B cell (primary cell): Measurements from ENCODE around the gene POLR1C. TPM values are rescaled to one million over a fixed set of nuclear protein-coding genes. Genes with fewer than 3 reads are reported as not detected.

Source experiments
- ATAC-seq: fragments of 200-7000 bp; cut with Tn5 transposase; one replicate; pipeline ENCODE4 v1.10.0; 2021; ENCODE audit warnings: low read depth, mild to moderate bottlenecking, moderate number of reproducible peaks, moderate library complexity
- CTCF ChIA-PET: fragments of 350-600 bp; sonication (Branson Sonifier 250); formaldehyde crosslinking; loops from one replicate; lab custom pipeline; 2021; ENCODE audit warnings: antibody characterized with exemption, inconsistent platforms; lab: Charles Lee
- POLR2A ChIA-PET: fragments of 350-600 bp; sonication (Branson Sonifier 250); formaldehyde crosslinking; loops from one replicate; lab custom pipeline; 2021; ENCODE audit warnings: antibody characterized with exemption; lab: Charles Lee
- DNase-seq: peaks from one replicate; pipeline ENCODE4 v3.0.0; 2013
- H2AFZ ChIP-seq: 2 replicates; pipeline ENCODE4 v1.6.1; 2012; ENCODE audit warnings: mild to moderate bottlenecking, low read depth, low read length; ENCODE audit not compliant: insufficient read depth, poor library complexity, severe bottlenecking
- H3K27ac ChIP-seq, 2 donors: 1 replicate in 1 of 2; 2 replicates in 1 of 2; pipeline ENCODE4 v1.5.1; 2012 to 2013; ENCODE audit warnings: low read length in 2 of 2, mild to moderate bottlenecking in 2 of 2, moderate library complexity in 1 of 2
- H3K27me3 ChIP-seq, 4 experiments: fragments of 200-600 bp in 1 of 4; sonication (generic) in 1 of 4; replicated peaks in 1 of 4; 1 replicate in 2 of 4; 2 replicates in 2 of 4; pipeline versions ENCODE4 v1.6.1 to v1.7.0; 2013 to 2016; ENCODE audit warnings: low read length in 3 of 4, mild to moderate bottlenecking in 2 of 4, mixed read lengths in 1 of 4, moderate library complexity in 1 of 4; ENCODE audit not compliant: insufficient read depth in 4 of 4, control insufficient read depth in 3 of 4; ENCODE audit errors: control extremely low read depth in 1 of 4
- H3K36me3 ChIP-seq, 2 experiments: replicated peaks in 1 of 2; 1 replicate in 1 of 2; 2 replicates in 1 of 2; pipeline versions ENCODE4 v1.6.1 to v1.7.1; 2013; ENCODE audit warnings: low read length in 1 of 2; ENCODE audit not compliant: insufficient read depth in 2 of 2, control insufficient read depth in 1 of 2; ENCODE audit errors: control extremely low read depth in 1 of 2, extremely low read depth in 1 of 2
- H3K4me1 ChIP-seq, 2 donors: fragments of 200-600 bp in 1 of 2; sonication (generic) in 1 of 2; 1 replicate in 1 of 2; 2 replicates in 1 of 2; pipeline versions ENCODE4 v1.5.1 to v1.6.1; 2013 to 2017; ENCODE audit warnings: low read length in 2 of 2; ENCODE audit not compliant: control insufficient read depth in 2 of 2, insufficient read depth in 2 of 2
- H3K4me2 ChIP-seq: replicated peaks from 2 replicates; pipeline ENCODE3; 2012; ENCODE audit warnings: mild to moderate bottlenecking, low read depth, low read length; ENCODE audit not compliant: poor library complexity, severe bottlenecking
- H3K4me3 ChIP-seq, 5 experiments: fragments of 200-600 bp in 1 of 5; sonication (generic) in 1 of 5; 1 replicate in 3 of 5; 2 replicates in 2 of 5; pipeline versions ENCODE4 v1.5.1 to v1.7.0; 2011 to 2016; ENCODE audit warnings: low read length in 4 of 5, mild to moderate bottlenecking in 4 of 5, low read depth in 2 of 5, control low read depth in 1 of 5, moderate library complexity in 1 of 5; ENCODE audit not compliant: insufficient read depth in 1 of 5; ENCODE audit errors: control extremely low read depth in 1 of 5, extremely low read depth in 1 of 5
- H3K79me2 ChIP-seq: fragments of 200-600 bp; sonication (generic); one replicate; pipeline ENCODE4 v1.6.0; 2016; ENCODE audit warnings: low read length; ENCODE audit not compliant: control insufficient read depth, insufficient read depth
- H3K9ac ChIP-seq: fragments of 200-600 bp; sonication (generic); 2 replicates; pipeline ENCODE4 v1.6.1; 2017; ENCODE audit warnings: mild to moderate bottlenecking, low read length, moderate library complexity
- H3K9me3 ChIP-seq, 3 donors: one replicate each; pipeline versions ENCODE4 v1.6.1 to v1.7.1; 2013; ENCODE audit warnings: low read length in 2 of 3; ENCODE audit not compliant: control insufficient read depth in 2 of 3, insufficient read depth in 1 of 3; ENCODE audit errors: control extremely low read depth in 1 of 3
- H4K20me1 ChIP-seq: 2 replicates; pipeline ENCODE4 v1.6.0; 2012; ENCODE audit warnings: mild to moderate bottlenecking, low read length; ENCODE audit not compliant: insufficient read depth, control insufficient read depth, poor library complexity, severe bottlenecking
- H3K27ac Mint-ChIP-seq: one replicate; pipeline ENCODE4 v1.8.0; 2021; ENCODE audit warnings: mixed read lengths
- H3K27me3 Mint-ChIP-seq: one replicate; pipeline ENCODE4 v1.8.0; 2021; ENCODE audit warnings: mixed read lengths
- H3K4me1 Mint-ChIP-seq: one replicate; pipeline ENCODE4 v1.8.0; 2021; ENCODE audit warnings: mixed read lengths
- H3K4me3 Mint-ChIP-seq: one replicate; pipeline ENCODE4 v1.8.0; 2021; ENCODE audit warnings: mixed read lengths
- H3K9me3 Mint-ChIP-seq: one replicate; pipeline ENCODE4 v1.8.0; 2022; ENCODE audit warnings: mixed read lengths; ENCODE audit not compliant: insufficient read depth
- EZH2 ChIP-seq: IDR thresholded peaks from 2 replicates; pipeline ENCODE4 v1.6.1; 2012; ENCODE audit warnings: borderline replicate concordance, low read depth, mild to moderate bottlenecking, moderate library complexity, low read length; ENCODE audit not compliant: insufficient read depth, poor library complexity, severe bottlenecking
- whole genome bisulfite sequencing: methylation state at CpG from one replicate; pipeline ENCODE4 v1.1.5; 2013; ENCODE audit warnings: missing lambda C conversion rate; ENCODE audit not compliant: insufficient coverage; 5-methylcytosine and 5-hydroxymethylcytosine counted together
- intact Hi-C: fragments of 100-400 bp; cut with micrococcal nuclease; formaldehyde crosslinking; loops from one replicate; pipeline ENCODE4 v1.10.0; 2022
- polyA plus RNA-seq: library from polyadenylated mRNA; depleted of rRNA; stranded (reverse); fragments of >200 nt; gene quantifications from 2 replicates; pipeline ENCODE4 v1.2.3, GENCODE V29; 2012
- total RNA-seq, 2 donors: library from RNA; stranded (reverse); fragments of 120-200 nt in 1 of 2; gene quantifications; 1 replicate in 1 of 2; 2 replicates in 1 of 2; pipeline versions ENCODE4 v1.2.3 to v1.2.4, GENCODE V29; 2013 to 2022
- TF ChIP-seq, protein P1 (sequence below): fragments of 200-600 bp; IDR thresholded peaks from one replicate; pipeline ENCODE4 v1.8.0; 2022; ENCODE audit warnings: antibody characterized with exemption, mild to moderate bottlenecking

The POLR1C gene
- total and polyA plus RNA-seq, 2 donors (not counting 1 experiment from before 2014, with no cell fraction given), result 21.4 to 43.3 TPM

DNA sequence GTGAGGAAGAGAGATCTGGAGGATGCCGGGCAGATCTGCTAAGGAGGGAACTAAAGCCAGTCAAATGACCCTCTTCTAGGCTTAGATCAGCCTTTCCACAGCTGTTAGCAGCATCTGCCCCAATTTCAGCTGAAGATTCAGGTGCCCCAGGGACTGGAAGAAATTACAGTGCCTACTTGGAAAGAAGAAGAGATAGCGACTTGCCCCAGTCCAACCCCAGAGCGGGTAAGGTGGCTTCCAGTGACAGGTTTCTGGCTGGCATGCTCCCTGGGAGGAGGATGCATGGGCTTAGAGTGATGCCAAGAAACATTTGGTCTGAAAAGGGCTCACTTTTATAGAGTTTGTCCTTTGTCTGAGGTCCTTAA is 38.9 kb upstream of the POLR1C start:
- Histone ChIP-seq H3K36me3 (no peaks in the 10 kb centered on the region), H3K4me3 (peak overlapping the region; percentile 51 to 81 (median 71)), H3K4me1 (peaks cover 14 to 22% of the 10 kb centered on the region in 2 donors), H3K4me2 (peak overlapping the region; percentile 80), H2AFZ (peak overlapping the region; percentile 87), H3K27ac (peak overlapping the region; percentile 79 to 97), H3K79me2 (peaks cover 73% of the 10 kb centered on the region), H3K9ac (peak overlapping the region; percentile 95), H4K20me1 (peaks cover 12% of the 10 kb centered on the region), H3K27me3 (no peaks in the 10 kb centered on the region), H3K9me3 (no peaks in the 10 kb centered on the region)
- ATAC-seq, result no peak
- no peak for TF ChIP-seq EZH2
- TF ChIP-seq, protein P1, sequence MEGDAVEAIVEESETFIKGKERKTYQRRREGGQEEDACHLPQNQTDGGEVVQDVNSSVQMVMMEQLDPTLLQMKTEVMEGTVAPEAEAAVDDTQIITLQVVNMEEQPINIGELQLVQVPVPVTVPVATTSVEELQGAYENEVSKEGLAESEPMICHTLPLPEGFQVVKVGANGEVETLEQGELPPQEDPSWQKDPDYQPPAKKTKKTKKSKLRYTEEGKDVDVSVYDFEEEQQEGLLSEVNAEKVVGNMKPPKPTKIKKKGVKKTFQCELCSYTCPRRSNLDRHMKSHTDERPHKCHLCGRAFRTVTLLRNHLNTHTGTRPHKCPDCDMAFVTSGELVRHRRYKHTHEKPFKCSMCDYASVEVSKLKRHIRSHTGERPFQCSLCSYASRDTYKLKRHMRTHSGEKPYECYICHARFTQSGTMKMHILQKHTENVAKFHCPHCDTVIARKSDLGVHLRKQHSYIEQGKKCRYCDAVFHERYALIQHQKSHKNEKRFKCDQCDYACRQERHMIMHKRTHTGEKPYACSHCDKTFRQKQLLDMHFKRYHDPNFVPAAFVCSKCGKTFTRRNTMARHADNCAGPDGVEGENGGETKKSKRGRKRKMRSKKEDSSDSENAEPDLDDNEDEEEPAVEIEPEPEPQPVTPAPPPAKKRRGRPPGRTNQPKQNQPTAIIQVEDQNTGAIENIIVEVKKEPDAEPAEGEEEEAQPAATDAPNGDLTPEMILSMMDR, result no peak
- no peaks in the 10 kb centered on the region for H3K9me3 Mint-ChIP-seq
- ChIA-PET CTCF (interaction anchor here (0.5 to 1.6 kb wide), 3 partner anchors 23 to 1969 kb away, joined by 3 to 7 read pairs (median 3); partner anchors contain the start of gene DLK2), POLR2A (interaction anchor here (0.6 to 1.7 kb wide), 6 partner anchors 19 to 254 kb away, joined by 3 to 8 read pairs (median 6); partner anchors contain the start of gene LRRC73)
- intact Hi-C loops, result no loop called here
- H3K4me3 Mint-ChIP-seq, result peak overlapping the region; percentile 96
- peak overlapping the region; percentile 98 for H3K27ac Mint-ChIP-seq
- DNase-seq, result no peak
- no peaks in the 10 kb centered on the region for H3K27me3 Mint-ChIP-seq
- 46% methylated on average over 2 of the region's 3 CpGs for WGBS
- peaks cover 41% of the 10 kb centered on the region for H3K4me1 Mint-ChIP-seq

DNA sequence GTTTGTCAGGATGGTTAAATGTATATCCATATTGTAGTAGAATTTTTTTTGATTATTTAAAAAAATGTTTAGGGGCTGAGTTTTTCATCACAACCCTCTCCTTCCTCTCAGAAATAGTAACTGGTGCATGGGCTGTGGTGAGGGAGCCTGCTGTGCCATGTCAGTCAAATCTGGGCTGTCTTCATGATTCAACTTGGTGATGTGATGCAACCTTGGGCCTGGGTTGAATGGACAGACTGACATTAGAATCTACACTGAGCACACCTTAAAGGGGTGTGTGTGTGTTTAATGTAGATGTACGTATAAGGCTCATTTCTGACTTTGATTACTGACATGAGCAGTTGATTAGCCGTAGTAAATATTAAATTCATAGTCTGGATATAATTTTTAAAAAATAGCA is 35.8 kb upstream of the POLR1C start:
- CTCF ChIA-PET, result interaction anchor here (0.6 kb wide), 1 partner anchor 651 kb away, joined by 3 read pairs; no protein-coding TSS in a partner anchor
- no peak for ATAC-seq

More for the DNA sequence above, 35.8 kb upstream of the POLR1C start:
- H3K4me1 Mint-ChIP-seq, result peaks cover 46% of the 10 kb centered on the region
- no peaks in the 10 kb centered on the region for H3K9me3 Mint-ChIP-seq
- DNase-seq, result no peak
- H3K4me3 Mint-ChIP-seq, result no peak overlapping the region
- H3K27ac ChIP-seq, result no peak overlapping the region
- intact Hi-C loops, result no loop called here
- peaks cover 89% of the 10 kb centered on the region for H3K79me2 ChIP-seq
- H3K9me3 ChIP-seq, result no peaks in the 10 kb centered on the region
- POLR2A ChIA-PET, result interaction anchor here (0.7 to 1.3 kb wide), 3 partner anchors 15 to 497 kb away, joined by 3 to 9 read pairs (median 8); no protein-coding TSS in a partner anchor
- H3K27me3 Mint-ChIP-seq, result no peaks in the 10 kb centered on the region
- no peak overlapping the region for H3K27ac Mint-ChIP-seq
- TF ChIP-seq, protein P1, result no peak
- no peak for TF ChIP-seq EZH2
- peaks cover 0 to 3% of the 10 kb centered on the region in 2 experiments for H3K36me3 ChIP-seq
- whole genome bisulfite sequencing, result no CpG with 5 or more reads among the region's 2 CpGs
- peaks cover 14 to 22% of the 10 kb centered on the region in 2 donors for H3K4me1 ChIP-seq
- no peak overlapping the region for H3K4me3 ChIP-seq
- H4K20me1 ChIP-seq, result peaks cover 34% of the 10 kb centered on the region
- no peak overlapping the region for H3K4me2 ChIP-seq
- H3K27me3 ChIP-seq, result no peaks in the 10 kb centered on the region
- H3K9ac ChIP-seq, result no peak overlapping the region
- H2AFZ ChIP-seq, result no peak overlapping the region
